Neuronal stem cell (in vitro differentiated cells): ENCODE results near the gene EFHD1.

ENCODE experiments used
- DNase-seq: peaks from one replicate; pipeline ENCODE4 v3.0.0-alpha.2; 2013; ENCODE audit warnings: low spot score
- H2AFZ ChIP-seq: one replicate; pipeline ENCODE4 v1.6.1; 2013; ENCODE audit warnings: mild to moderate bottlenecking, low read length, inconsistent platforms
- H2AK5ac ChIP-seq: 2 replicates; pipeline ENCODE4 v1.6.1; 2013; ENCODE audit warnings: low read depth, mild to moderate bottlenecking, inconsistent platforms, low read length, moderate library complexity, mixed read lengths
- H2BK120ac ChIP-seq: 2 replicates; pipeline ENCODE4 v1.6.1; 2013; ENCODE audit warnings: low read depth, mild to moderate bottlenecking, inconsistent platforms, low read length, moderate library complexity, mixed read lengths
- H2BK12ac ChIP-seq: one replicate; pipeline ENCODE4 v1.6.1; 2013; ENCODE audit warnings: low read length, inconsistent platforms
- H2BK15ac ChIP-seq: 2 replicates; pipeline ENCODE4 v1.6.1; 2013; ENCODE audit warnings: mild to moderate bottlenecking, low read length, inconsistent platforms, mixed read lengths
- H2BK5ac ChIP-seq: one replicate; pipeline ENCODE4 v1.6.1; 2013; ENCODE audit warnings: inconsistent platforms, mild to moderate bottlenecking, low read length, moderate library complexity
- H3K14ac ChIP-seq: one replicate; pipeline ENCODE4 v1.6.1; 2013; ENCODE audit warnings: low read length, inconsistent platforms
- H3K18ac ChIP-seq: 2 replicates; pipeline ENCODE4 v1.6.1; 2013; ENCODE audit warnings: low read length, inconsistent platforms
- H3K23ac ChIP-seq: 2 replicates; pipeline ENCODE4 v1.6.1; 2013; ENCODE audit warnings: low read depth, mild to moderate bottlenecking, mixed read lengths, low read length, inconsistent platforms; ENCODE audit not compliant: poor library complexity
- H3K27ac ChIP-seq: replicated peaks from 3 replicates; pipeline ENCODE4 v1.5.1; 2013; ENCODE audit warnings: low read length, inconsistent platforms
- H3K27me3 ChIP-seq, 3 experiments: 2 replicates each; pipeline ENCODE4 v1.6.1; 2013; ENCODE audit warnings: low read length in 3 of 3, mild to moderate bottlenecking in 2 of 3, inconsistent platforms in 1 of 3, low read depth in 1 of 3, mixed read lengths in 1 of 3, moderate library complexity in 1 of 3; ENCODE audit not compliant: control insufficient read depth in 3 of 3, insufficient read depth in 3 of 3
- H3K36me3 ChIP-seq, 2 donors: replicated peaks in 1 of 2; 2 replicates each; pipeline ENCODE4 v1.6.1; 2013; ENCODE audit warnings: low read length in 2 of 2; ENCODE audit not compliant: control insufficient read depth in 2 of 2, insufficient read depth in 2 of 2
- H3K4ac ChIP-seq: 2 replicates; pipeline ENCODE4 v1.6.1; 2013; ENCODE audit warnings: inconsistent platforms, mild to moderate bottlenecking, low read length, moderate library complexity
- H3K4me1 ChIP-seq, 2 donors: 1 replicate in 1 of 2; 2 replicates in 1 of 2; pipeline ENCODE4 v1.6.1; 2013; ENCODE audit warnings: low read length in 2 of 2, low read depth in 1 of 2; ENCODE audit not compliant: control insufficient read depth in 2 of 2, insufficient read depth in 1 of 2
- H3K4me2 ChIP-seq: one replicate; pipeline ENCODE4 v1.6.1; 2013; ENCODE audit warnings: mild to moderate bottlenecking, low read length, inconsistent platforms; ENCODE audit not compliant: insufficient read depth, poor library complexity, severe bottlenecking
- H3K4me3 ChIP-seq, 2 donors: 2 replicates each; pipeline ENCODE4 v1.5.1; 2013; ENCODE audit warnings: low read length in 2 of 2, mild to moderate bottlenecking in 2 of 2, inconsistent platforms in 1 of 2, moderate library complexity in 1 of 2
- H3K79me1 ChIP-seq: one replicate; pipeline ENCODE4 v1.6.1; 2013; ENCODE audit warnings: low read depth, mild to moderate bottlenecking, inconsistent platforms, low read length, moderate library complexity
- H3K9ac ChIP-seq: one replicate; pipeline ENCODE4 v1.6.1; 2013; ENCODE audit warnings: mild to moderate bottlenecking, low read depth, low read length, inconsistent platforms; ENCODE audit not compliant: poor library complexity
- H3K9me3 ChIP-seq, 2 donors: replicated peaks in 1 of 2; 2 replicates each; pipeline versions ENCODE3 to v1.6.1; 2013; ENCODE audit warnings: low read length in 2 of 2, mild to moderate bottlenecking in 2 of 2, inconsistent platforms in 1 of 2, low read depth in 1 of 2, mixed read lengths in 1 of 2, moderate library complexity in 1 of 2; ENCODE audit not compliant: control insufficient read depth in 2 of 2, insufficient read depth in 1 of 2
- H4K8ac ChIP-seq: one replicate; pipeline ENCODE4 v1.6.1; 2013; ENCODE audit warnings: low read depth, mild to moderate bottlenecking, inconsistent platforms, low read length, moderate library complexity
- H4K91ac ChIP-seq: one replicate; pipeline ENCODE4 v1.6.1; 2013; ENCODE audit warnings: low read length, low read depth, mild to moderate bottlenecking, inconsistent platforms; ENCODE audit not compliant: poor library complexity
- WGBS, 2 donors: extraction: QIAGEN DNeasy Blood & Tissue Kit; methylation state at CpG; one replicate each; pipeline ENCODE4 v1.1.7; 2013; ENCODE audit warnings: missing lambda C conversion rate in 2 of 2, mixed read lengths in 1 of 2; ENCODE audit not compliant: insufficient read length in 2 of 2, insufficient replicate concordance in 1 of 2; ENCODE audit errors: extremely low coverage in 2 of 2; 5-methylcytosine and 5-hydroxymethylcytosine counted together

The EFHD1 gene

GRCh38 chr2:232652505-232652851, 19.1 kb downstream of the EFHD1 start:
- H4K8ac ChIP-seq: no peak overlapping the region
- no peak overlapping the region for H3K4me3 ChIP-seq
- no peak overlapping the region for H3K4me2 ChIP-seq
- DNase-seq: no peak
- no peak overlapping the region for H3K14ac ChIP-seq
- peaks cover 4 to 10% of the 10 kb centered on the region in 2 donors for H3K4me1 ChIP-seq
- H2BK12ac ChIP-seq: no peak overlapping the region
- H3K9ac ChIP-seq: no peak overlapping the region
- H2AFZ ChIP-seq: peak overlapping the region; percentile 42
- H3K9me3 ChIP-seq: no peaks in the 10 kb centered on the region
- H3K36me3 ChIP-seq: no peaks in the 10 kb centered on the region
- H4K91ac ChIP-seq: no peak overlapping the region
- no peak overlapping the region for H2BK5ac ChIP-seq
- H3K79me1 ChIP-seq: no peaks in the 10 kb centered on the region
- no peak overlapping the region for H2BK15ac ChIP-seq
- H3K27ac ChIP-seq: no peak overlapping the region
- H2BK120ac ChIP-seq: no peak overlapping the region
- no peak overlapping the region for H2AK5ac ChIP-seq
- H3K23ac ChIP-seq: no peak overlapping the region
- WGBS, 2 donors: no CpG with 5 or more reads among the region's 4 CpGs
- peaks cover 0 to 3% (median 0%) of the 10 kb centered on the region in 3 experiments for H3K27me3 ChIP-seq
- no peak overlapping the region for H3K4ac ChIP-seq
- H3K18ac ChIP-seq: no peak overlapping the region

- H2BK120ac ChIP-seq: no peak overlapping the region
- no peak overlapping the region for H3K18ac ChIP-seq
- no peak overlapping the region for H3K9ac ChIP-seq
- H4K8ac ChIP-seq: no peak overlapping the region
- H3K27ac ChIP-seq: no peak overlapping the region
- no peak overlapping the region for H2BK5ac ChIP-seq
- H3K14ac ChIP-seq: no peak overlapping the region
- no peak overlapping the region for H3K4me2 ChIP-seq
- no peaks in the 10 kb centered on the region for H3K36me3 ChIP-seq
- no peak overlapping the region for H2AK5ac ChIP-seq
- no CpG with 5 or more reads among the region's 7 CpGs for WGBS, 2 donors
- peaks cover 4 to 10% of the 10 kb centered on the region in 2 donors for H3K4me1 ChIP-seq
- H3K23ac ChIP-seq: no peak overlapping the region
- no peak overlapping the region for H4K91ac ChIP-seq
- DNase-seq: no peak
- H2BK12ac ChIP-seq: no peak overlapping the region
- H2BK15ac ChIP-seq: no peak overlapping the region
- H3K4me3 ChIP-seq: no peak overlapping the region
- no peak overlapping the region for H2AFZ ChIP-seq
- no peaks in the 10 kb centered on the region for H3K9me3 ChIP-seq
- peaks cover 0 to 3% (median 0%) of the 10 kb centered on the region in 3 experiments for H3K27me3 ChIP-seq
- no peak overlapping the region for H3K4ac ChIP-seq
- no peaks in the 10 kb centered on the region for H3K79me1 ChIP-seq
Measured at GRCh38 chr2:232653441-232653840, 20.0 kb downstream of the EFHD1 start.

GRCh38 chr2:232655392-232655791, 22.0 kb downstream of the EFHD1 start:
- Histone ChIP-seq H3K27me3 (peaks cover 0 to 3% (median 0%) of the 10 kb centered on the region in 3 experiments), H3K4ac (no peak overlapping the region)

GRCh38 chr2:232658217-232658785, 24.9 kb downstream of the EFHD1 start:
- no peak overlapping the region for H2BK120ac ChIP-seq
- H3K36me3 ChIP-seq: no peaks in the 10 kb centered on the region
- H3K4me1 ChIP-seq: peaks cover 3% of the 10 kb centered on the region in 2 donors
- no peak overlapping the region for H2AK5ac ChIP-seq
- H3K9me3 ChIP-seq: no peaks in the 10 kb centered on the region
- H3K4ac ChIP-seq: no peak overlapping the region
- no peaks in the 10 kb centered on the region for H3K79me1 ChIP-seq
- no peaks in the 10 kb centered on the region for H3K27me3 ChIP-seq
- no peak overlapping the region for H2AFZ ChIP-seq
- H2BK5ac ChIP-seq: no peak overlapping the region
- no peak overlapping the region for H3K4me2 ChIP-seq
- H3K4me3 ChIP-seq: no peak overlapping the region
- no peak overlapping the region for H3K23ac ChIP-seq
- H3K14ac ChIP-seq: no peak overlapping the region
- no peak overlapping the region for H3K9ac ChIP-seq
- no CpG with 5 or more reads among the region's 7 CpGs for WGBS, 2 donors
- no peak overlapping the region for H4K91ac ChIP-seq
- no peak overlapping the region for H2BK15ac ChIP-seq
- H3K27ac ChIP-seq: no peak overlapping the region
- no peak overlapping the region for H4K8ac ChIP-seq
- H3K18ac ChIP-seq: no peak overlapping the region
- no peak for DNase-seq
- H2BK12ac ChIP-seq: no peak overlapping the region

More at GRCh38 chr2:232655392-232655791, 22.0 kb downstream of the EFHD1 start:
- Histone ChIP-seq H3K4me3 (no peak overlapping the region), H3K4me1 (peaks cover 3 to 10% of the 10 kb centered on the region in 2 donors), H2BK12ac (no peak overlapping the region), H2BK5ac (no peak overlapping the region), H3K79me1 (no peaks in the 10 kb centered on the region), H3K23ac (no peak overlapping the region), H2BK15ac (no peak overlapping the region), H4K8ac (no peak overlapping the region), H3K4me2 (no peak overlapping the region), H2AK5ac (no peak overlapping the region), H3K9ac (no peak overlapping the region), H3K18ac (no peak overlapping the region), H3K14ac (no peak overlapping the region), H2BK120ac (no peak overlapping the region), H4K91ac (no peak overlapping the region), H3K36me3 (no peaks in the 10 kb centered on the region), H2AFZ (no peak overlapping the region), H3K9me3 (no peaks in the 10 kb centered on the region), H3K27ac (no peak overlapping the region)
- WGBS, 2 donors: no CpG with 5 or more reads among the region's 6 CpGs
- DNase-seq: no peak
